ENCODE data around the gene SLC25A46. TPM values are rescaled to one million over a fixed set of nuclear protein-coding genes. Genes with fewer than 3 reads are reported as not detected.

SLC25A46 gene
- total and polyA plus RNA-seq, 2 of the 8 experiments (the other 6 are each of a cell fraction or from before 2014, with no cell fraction given): 10.6 to 21.7 TPM

DNA sequence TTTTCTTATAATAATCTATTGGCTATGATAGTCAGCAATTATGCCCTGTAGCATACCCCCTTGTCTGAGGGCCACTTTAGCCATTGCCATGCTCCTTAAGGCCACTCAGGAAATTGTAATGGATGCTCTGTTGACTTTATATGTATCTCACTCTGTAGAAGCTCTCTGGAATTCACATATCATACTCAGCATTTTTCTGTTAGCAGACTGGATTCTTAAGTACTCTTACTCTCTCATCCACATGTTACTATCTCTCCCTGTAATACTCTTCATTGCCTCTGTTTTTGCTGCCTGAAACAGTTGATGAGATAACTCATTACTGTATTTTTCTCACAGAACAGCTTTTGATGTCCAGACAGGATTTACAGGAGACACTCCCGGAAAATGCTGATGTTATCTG is 36.5 kb upstream of the SLC25A46 start:
- DNase-seq (ENCODE audit: low read depth in 1 of 2, low spot score in 2 of 2): no peak
- no peaks in the 10 kb centered on the region for H3K79me1 ChIP-seq (ENCODE audit: low read depth, low read length)
- no peaks in the 10 kb centered on the region for H3K9me3 ChIP-seq (ENCODE audit: insufficient read depth in 2 of 2, low read depth in 1 of 2, low read length in 1 of 2)
- H2AFZ ChIP-seq (ENCODE audit: low read length): no peak overlapping the region
- no peak overlapping the region for H4K5ac ChIP-seq (ENCODE audit: insufficient read length, low read depth, low read length)
- H3K23ac ChIP-seq (ENCODE audit: insufficient read length): no peak overlapping the region
- no peak overlapping the region for H3K9ac ChIP-seq (replicated peaks in 1 of 4; ENCODE audit: extremely low read depth in 1 of 4, low read depth in 3 of 4, low read length in 3 of 4)
- CTCF ChIA-PET (ENCODE audit: partially characterized antibody): interaction anchor here (1.0 to 1.9 kb wide), 4 partner anchors 14 to 163 kb away, joined by 3 to 6 read pairs (median 4); no protein-coding TSS in a partner anchor
- POLR2A ChIA-PET (ENCODE audit: partially characterized antibody): no interaction called here
- 94% methylated on average over 1 of the region's 1 CpG; no CpG with 5 or more reads in 1 of the 2 experiments for WGBS, 2 experiments (ENCODE audit: extremely low coverage in 1 of 2, insufficient coverage in 1 of 2, insufficient read length in 1 of 2, insufficient replicate concordance in 2 of 2, low coverage in 1 of 2, low lambda C conversion rate in 2 of 2, missing lambda C conversion rate in 1 of 2)
- no peaks in the 10 kb centered on the region for H3K23me2 ChIP-seq (ENCODE audit: low read depth, low read length)
- H3K79me2 ChIP-seq (ENCODE audit: control insufficient read depth in 1 of 2, insufficient read depth in 2 of 2, low read length in 2 of 2): no peaks in the 10 kb centered on the region
- H3K27me3 ChIP-seq (replicated peaks in 1 of 4; ENCODE audit: control insufficient read depth in 3 of 4, extremely low read depth in 1 of 4, insufficient read depth in 3 of 4, low read length in 3 of 4): no peaks in the 10 kb centered on the region; a peak in 1 of 7 replicates
- no peak overlapping the region for H3K4me3 ChIP-seq (ENCODE audit: extremely low read depth in 1 of 4, insufficient read depth in 2 of 4, low read depth in 3 of 4, low read length in 4 of 4)
- no peak overlapping the region for H2BK12ac ChIP-seq (ENCODE audit: low read depth, low read length)
- no peaks in the 10 kb centered on the region for H3K36me3 ChIP-seq (ENCODE audit: control insufficient read depth in 2 of 4, insufficient read depth in 4 of 4, low read length in 3 of 4)
- no peak overlapping the region for H4K8ac ChIP-seq (ENCODE audit: extremely low read depth, insufficient read depth, low read length)
- H3K18ac ChIP-seq (ENCODE audit: extremely low read depth, low read length): no peak overlapping the region
- H4K91ac ChIP-seq (replicated peaks; ENCODE audit: insufficient read length, low read length): no peak overlapping the region
- no peaks in the 10 kb centered on the region for H3K4me1 ChIP-seq (replicated peaks in 1 of 4; ENCODE audit: control insufficient read depth in 3 of 4, insufficient read depth in 4 of 4, low read length in 3 of 4)
- FAIRE-seq: no peak
- H2BK120ac ChIP-seq (replicated peaks; ENCODE audit: low read depth, low read length): no peak overlapping the region
- H3K4me2 ChIP-seq (ENCODE audit: insufficient read depth in 1 of 2, low read depth in 2 of 2, low read length in 2 of 2): no peak overlapping the region
- no peaks in the 10 kb centered on the region for H4K20me1 ChIP-seq (replicated peaks in 1 of 2; ENCODE audit: control insufficient read depth in 1 of 2, insufficient read depth in 2 of 2, low read length in 2 of 2)
- H3K4ac ChIP-seq (replicated peaks; ENCODE audit: insufficient read length, low read depth, low read length): no peak overlapping the region
- no peak overlapping the region for H2BK20ac ChIP-seq (ENCODE audit: low read length)
- H3K56ac ChIP-seq (replicated peaks; ENCODE audit: insufficient read length, low read depth, low read length): no peak overlapping the region
- no peak overlapping the region for H3K14ac ChIP-seq (ENCODE audit: insufficient read length)
- no peak overlapping the region for H2BK15ac ChIP-seq (ENCODE audit: low read length)
- H2AK5ac ChIP-seq (ENCODE audit: low read depth, low read length): no peak overlapping the region
- H2BK5ac ChIP-seq (ENCODE audit: low read depth, low read length): no peak overlapping the region
- no peak overlapping the region for H3K27ac ChIP-seq (ENCODE audit: low read depth, low read length)
- no peak for TF ChIP-seq ATF3 (IDR thresholded peaks at IDR 0.05; ENCODE audit: insufficient read depth, low read depth, low read length)
- TF ChIP-seq CTBP2 (IDR thresholded peaks at IDR 0.05; ENCODE audit: borderline replicate concordance, insufficient read depth, insufficient read length, low read length): no peak
- TF ChIP-seq FOSL1 (IDR thresholded peaks at IDR 0.05; ENCODE audit: insufficient read depth, low read depth, low read length): no peak
- TF ChIP-seq CREB1 (IDR thresholded peaks at IDR 0.05): no peak
- no peak for TF ChIP-seq POLR2A (IDR thresholded peaks at IDR 0.05; ENCODE audit: control extremely low read depth in 1 of 2, low read depth in 2 of 2, low read length in 2 of 2)
- no peak for TF ChIP-seq MAFK (IDR thresholded peaks at IDR 0.05; ENCODE audit: low read depth, low read length)
- no peak for TF ChIP-seq PHF8 (conservative IDR thresholded peaks at IDR 0.05; ENCODE audit: low read depth, low read length)
